Tibial nerve (tissue), 4 donors: ENCODE measurements around the gene MYCT1. TPM values are rescaled to one million over a fixed set of nuclear protein-coding genes. Genes with fewer than 3 reads are reported as not detected.

Experiments used
- DNase-seq, 2 donors: peaks; one replicate each; pipeline ENCODE4 v3.0.0-alpha.2; 2019; ENCODE audit warnings: low spot score in 2 of 2
- H3K27ac ChIP-seq, 4 donors: fragments of 200-600 bp; sonication (generic) in 3 of 4; one replicate each; pipeline ENCODE4 v1.5.1; 2017 to 2019; ENCODE audit warnings: mild to moderate bottlenecking in 1 of 4
- H3K27me3 ChIP-seq, 2 donors: fragments of 200-600 bp; sonication (generic) in 1 of 2; one replicate each; pipeline versions ENCODE4 v1.5.1 to v1.6.0; 2017 to 2019
- H3K36me3 ChIP-seq, 3 donors: fragments of 200-600 bp; sonication (generic); one replicate each; pipeline ENCODE4 v1.5.1; 2018 to 2019
- H3K4me1 ChIP-seq, 4 donors: fragments of 200-600 bp; sonication (generic) in 3 of 4; one replicate each; pipeline ENCODE4 v1.5.1; 2017 to 2019
- H3K4me3 ChIP-seq, 4 donors: fragments of 200-600 bp; sonication (generic) in 3 of 4; one replicate each; pipeline ENCODE4 v1.5.1; 2017 to 2019; ENCODE audit warnings: mild to moderate bottlenecking in 1 of 4, moderate library complexity in 1 of 4
- H3K9me3 ChIP-seq, 4 donors: fragments of 200-600 bp; sonication (generic) in 3 of 4; one replicate each; pipeline ENCODE4 v1.5.1; 2017 to 2019
- CTCF ChIP-seq, 5 experiments: fragments of 200-600 bp in 3 of 5; fragments of 450-650 bp in 2 of 5; sonication (generic) in 3 of 5; IDR thresholded peaks; one replicate each; pipeline ENCODE4 v1.5.1; 2016 to 2019; ENCODE audit warnings: antibody characterized with exemption in 5 of 5, mild to moderate bottlenecking in 3 of 5, moderate library complexity in 2 of 5
- EP300 ChIP-seq, 2 donors: sonication (generic); formaldehyde crosslinking; IDR thresholded peaks; one replicate each; pipeline ENCODE4 v1.6.1; 2017; ENCODE audit warnings: antibody characterized with exemption in 2 of 2, mild to moderate bottlenecking in 1 of 2
- POLR2A ChIP-seq, 2 donors: fragments of 450-650 bp; IDR thresholded peaks; one replicate each; pipeline ENCODE4 v1.6.1; 2017; ENCODE audit warnings: antibody characterized with exemption in 2 of 2, mild to moderate bottlenecking in 2 of 2, moderate library complexity in 2 of 2
- WGBS, 2 donors: methylation state at CpG; one replicate each; pipeline ENCODE4 v1.1.5; 2018; 5-methylcytosine and 5-hydroxymethylcytosine counted together
- total RNA-seq, 4 donors: library from RNA; depleted of rRNA; stranded (reverse); fragments of >200 nt; gene quantifications; one replicate each; pipeline ENCODE4 v1.1.0, GENCODE V29; 2016

The MYCT1 gene
- total RNA-seq, 4 donors from 2014 or later, result 13.6 to 31.2 (median 21.2) TPM

- H3K36me3 ChIP-seq, result no peaks in the 10 kb centered on the region
- H3K27me3 ChIP-seq, result no peaks in the 10 kb centered on the region
- no peak for TF ChIP-seq POLR2A (IDR thresholded peaks at IDR 0.05)
- no peak for TF ChIP-seq EP300 (IDR thresholded peaks at IDR 0.05)
- no peak for TF ChIP-seq CTCF (IDR thresholded peaks at IDR 0.05)
- no peak within 1 kb of the TSS for H3K27ac ChIP-seq
- no peaks in the 10 kb centered on the region for H3K9me3 ChIP-seq
- DNase-seq, result no peak
- 5 to 11% methylated on average over 5 of the region's 5 CpGs for WGBS, 2 donors
- no peak within 1 kb of the TSS for H3K4me3 ChIP-seq
- H3K4me1 ChIP-seq, result no peaks in the 10 kb centered on the region
These were observed 53.0 kb downstream of the MYCT1 start, which contains the start of gene VIP for GRCh38 chr6:152750694-152751093. Gene VIP, plus strand, starts transcription at chr6:152750797. Its CDS starts 1,381 bp downstream, at chr6:152752178.

DNA sequence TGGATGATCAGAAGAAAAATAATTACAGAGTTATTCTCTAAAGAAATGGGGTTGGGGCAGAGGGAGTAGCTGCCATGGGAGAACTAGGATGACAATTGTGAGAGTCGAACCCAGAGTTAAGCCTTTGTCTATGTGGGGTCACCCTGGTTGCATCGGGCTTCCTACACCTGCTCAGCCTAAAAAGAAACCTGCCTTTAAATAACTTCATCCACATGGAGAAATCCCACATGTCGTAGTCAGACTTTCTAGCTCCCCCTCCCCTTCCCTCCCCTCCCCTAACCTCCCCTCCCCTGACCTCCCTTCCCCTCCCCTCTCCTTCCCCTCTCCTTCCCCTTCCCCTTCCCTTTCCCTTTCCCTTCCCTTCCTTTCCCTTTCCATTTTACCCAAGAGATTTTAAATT is 67.6 kb downstream of the MYCT1 start:
- Histone ChIP-seq H3K36me3 (no peaks in the 10 kb centered on the region), H3K27me3 (no peaks in the 10 kb centered on the region), H3K4me3 (no peak overlapping the region), H3K27ac (no peak overlapping the region), H3K4me1 (no peaks in the 10 kb centered on the region), H3K9me3 (no peaks in the 10 kb centered on the region)
- no peak for DNase-seq
- 89 to 90% methylated on average over 3 of the region's 3 CpGs for WGBS, 2 donors
- TF ChIP-seq POLR2A (IDR thresholded peaks at IDR 0.05) (no peak), CTCF (IDR thresholded peaks at IDR 0.05) (no peak), EP300 (IDR thresholded peaks at IDR 0.05) (no peak)

- no peaks in the 10 kb centered on the region for H3K27me3 ChIP-seq
- no peaks in the 10 kb centered on the region for H3K4me1 ChIP-seq
- DNase-seq, result no peak
- no peak overlapping the region for H3K4me3 ChIP-seq
- no peaks in the 10 kb centered on the region for H3K36me3 ChIP-seq
- TF ChIP-seq EP300 (IDR thresholded peaks at IDR 0.05) (no peak), CTCF (IDR thresholded peaks at IDR 0.05) (no peak), POLR2A (IDR thresholded peaks at IDR 0.05) (no peak)
- 53 to 61% methylated on average over 7 of the region's 7 CpGs for WGBS, 2 donors
- H3K9me3 ChIP-seq, result no peaks in the 10 kb centered on the region
- H3K27ac ChIP-seq, result no peak overlapping the region
These were observed 71.5 kb downstream of the MYCT1 start for GRCh38 chr6:152769159-152769558.

DNA sequence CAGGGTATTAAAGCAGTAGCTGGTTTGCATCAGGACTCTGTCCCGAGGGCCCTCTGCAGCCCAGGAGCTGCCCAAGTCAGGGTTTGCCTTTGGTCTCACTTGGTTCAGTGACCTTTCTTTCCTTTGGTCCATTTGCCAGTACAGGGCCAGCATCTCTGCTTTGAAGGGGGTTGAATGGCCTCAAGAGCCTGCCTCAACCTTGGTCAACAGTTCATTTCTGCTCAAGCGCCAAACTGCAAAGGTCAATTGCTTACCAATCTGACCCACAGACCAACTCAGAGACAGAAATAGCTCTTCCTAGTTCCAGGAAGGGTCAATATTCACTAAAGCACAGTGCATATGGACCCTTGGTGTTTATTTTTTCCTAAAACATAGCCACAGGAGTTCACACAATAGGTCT is 72.3 kb downstream of the MYCT1 start:
- no peak overlapping the region for H3K27ac ChIP-seq
- TF ChIP-seq POLR2A (IDR thresholded peaks at IDR 0.05), result no peak
- TF ChIP-seq EP300 (IDR thresholded peaks at IDR 0.05), result no peak
- TF ChIP-seq CTCF (IDR thresholded peaks at IDR 0.05), result no peak
- no peak for DNase-seq
- no peaks in the 10 kb centered on the region for H3K4me1 ChIP-seq
- H3K27me3 ChIP-seq, result no peaks in the 10 kb centered on the region
- no peaks in the 10 kb centered on the region for H3K9me3 ChIP-seq
- H3K4me3 ChIP-seq, result no peak overlapping the region
- WGBS, 2 donors, result 61 to 62% methylated on average over 2 of the region's 2 CpGs
- no peaks in the 10 kb centered on the region for H3K36me3 ChIP-seq

DNA sequence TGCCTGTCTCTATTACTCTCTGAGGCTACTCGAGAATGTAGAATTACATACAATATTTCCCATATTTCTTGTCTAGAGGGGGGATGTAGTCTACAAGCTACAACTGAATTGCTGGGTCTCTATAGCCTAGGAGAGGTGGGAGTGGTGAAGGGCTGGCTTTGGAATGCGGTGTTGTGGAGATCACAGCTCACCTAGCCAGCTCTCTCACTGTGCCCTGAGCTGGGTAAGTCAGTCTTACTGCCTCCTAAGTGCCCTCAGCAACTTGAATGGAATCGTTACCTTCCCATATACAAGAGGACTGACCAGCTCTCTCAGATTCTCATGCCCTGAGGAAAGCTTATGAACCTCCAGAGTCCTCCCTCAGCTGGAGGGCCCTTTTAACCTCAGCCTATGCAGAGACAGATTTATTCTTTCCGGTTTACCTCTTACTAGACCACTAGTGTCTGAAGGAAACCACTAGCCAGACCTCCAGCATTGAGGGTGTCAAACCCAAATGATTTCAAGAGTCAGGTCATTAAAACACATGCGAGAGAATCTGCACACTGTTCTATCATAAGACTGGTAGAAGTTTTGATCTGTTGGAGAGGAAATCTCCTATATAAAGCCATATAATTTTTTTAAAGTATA is 73.5 kb downstream of the MYCT1 start:
- TF ChIP-seq CTCF (IDR thresholded peaks at IDR 0.05), result no peak
- no peak for TF ChIP-seq POLR2A (IDR thresholded peaks at IDR 0.05)
- TF ChIP-seq EP300 (IDR thresholded peaks at IDR 0.05), result no peak
- no peaks in the 10 kb centered on the region for H3K4me1 ChIP-seq
- 79 to 81% methylated on average over 5 of the region's 5 CpGs for WGBS, 2 donors
- H3K4me3 ChIP-seq, result no peak overlapping the region
- H3K36me3 ChIP-seq, result no peaks in the 10 kb centered on the region
- no peak for DNase-seq
- H3K9me3 ChIP-seq, result no peaks in the 10 kb centered on the region
- H3K27me3 ChIP-seq, result no peaks in the 10 kb centered on the region
- no peak overlapping the region for H3K27ac ChIP-seq

Other genes with a start within 250 kb of the MYCT1 start
- gene SYNE1, start 60.5 kb upstream of the MYCT1 start, total RNA-seq, result 100 to 1,000 TPM; 120 to 163 (median 137) TPM
- gene VIP, start 52.9 kb downstream of the MYCT1 start, total RNA-seq, result 1 to 10 TPM in 2 of 4 donors, under 1 TPM in 2; 0.39 to 3.5 (median 0.93) TPM